NB4 (cell line): Measurements from ENCODE around the gene LILRA1.

Experiments used
- DNase-seq: peaks from one replicate; pipeline ENCODE4 v3.0.0; 2010; ENCODE audit warnings: low read depth
- H3K4me3 ChIP-seq: one replicate; pipeline ENCODE4 v1.5.1; 2011; ENCODE audit warnings: mild to moderate bottlenecking, low read depth, low read length, moderate library complexity
- MYC ChIP-seq: IDR thresholded peaks from 2 replicates; pipeline ENCODE4 v1.6.1; 2011; ENCODE audit warnings: low read depth, low read length
- POLR2A ChIP-seq: IDR thresholded peaks from 2 replicates; pipeline ENCODE4 v1.6.1; 2011; ENCODE audit warnings: mild to moderate bottlenecking; ENCODE audit not compliant: insufficient read length; ENCODE audit errors: extremely low read depth
- TF ChIP-seq, protein P1 (sequence below): IDR thresholded peaks from 2 replicates; pipeline ENCODE4 v1.6.1; 2011; ENCODE audit warnings: low read depth, low read length
- TF ChIP-seq, protein P2 (sequence below): IDR thresholded peaks from one replicate; pipeline ENCODE4 v1.5.1; 2012; ENCODE audit warnings: low read depth, low read length

The LILRA1 gene

DNA sequence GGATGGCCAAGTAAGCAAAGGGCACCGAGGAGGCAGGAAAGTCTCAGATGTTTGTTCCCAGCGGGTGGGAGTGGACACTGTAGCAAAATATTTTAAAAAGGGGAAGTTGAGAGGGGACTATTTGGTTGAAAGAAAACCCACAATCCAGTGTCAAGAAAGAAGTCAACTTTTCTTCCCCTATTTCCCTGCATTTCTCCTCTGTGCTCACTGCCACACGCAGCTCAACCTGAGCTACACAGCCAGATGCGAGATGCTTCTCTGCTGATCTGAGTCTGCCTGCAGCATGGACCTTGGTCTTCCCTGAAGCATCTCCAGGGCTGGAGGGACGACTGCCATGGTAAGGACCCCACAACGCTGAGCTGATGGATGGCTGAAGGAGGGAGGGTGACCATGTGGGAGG is at the start of gene LILRA1:
TSS of gene LILRA1 (plus strand) at position 188 of the 400 bp plus-strand sequence. CDS start 613 bp downstream, outside the sequence.
- peak; percentile 70 for DNase-seq

DNA sequence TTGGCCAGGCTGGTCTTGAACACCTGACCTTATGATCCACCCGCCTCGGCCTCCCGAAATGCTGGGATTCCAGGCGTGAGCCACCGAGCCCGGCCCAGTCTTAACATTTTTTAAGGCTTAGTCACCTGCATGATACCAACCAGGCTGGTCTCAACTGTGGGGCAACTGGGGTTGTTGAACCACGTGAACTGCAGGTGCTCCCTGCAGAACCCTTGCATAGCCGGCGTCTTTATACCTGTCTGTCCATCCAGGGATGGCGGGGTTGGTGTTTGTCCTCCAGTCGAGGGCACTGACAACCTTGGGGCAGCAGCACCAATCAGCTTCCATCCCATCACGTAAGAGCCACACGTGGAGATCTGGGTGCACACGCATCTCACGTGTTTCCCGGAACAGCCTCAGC is 44.6 kb upstream of the LILRA1 start:
- no peak overlapping the region for H3K4me3 ChIP-seq
- no peak for DNase-seq
- no peak for TF ChIP-seq MYC
- TF ChIP-seq, protein P1, sequence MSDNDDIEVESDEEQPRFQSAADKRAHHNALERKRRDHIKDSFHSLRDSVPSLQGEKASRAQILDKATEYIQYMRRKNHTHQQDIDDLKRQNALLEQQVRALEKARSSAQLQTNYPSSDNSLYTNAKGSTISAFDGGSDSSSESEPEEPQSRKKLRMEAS: no peak

More for the DNA sequence above, at the start of gene LILRA1:
- peak within 1 kb of the TSS; percentile 28 for H3K4me3 ChIP-seq

DNA sequence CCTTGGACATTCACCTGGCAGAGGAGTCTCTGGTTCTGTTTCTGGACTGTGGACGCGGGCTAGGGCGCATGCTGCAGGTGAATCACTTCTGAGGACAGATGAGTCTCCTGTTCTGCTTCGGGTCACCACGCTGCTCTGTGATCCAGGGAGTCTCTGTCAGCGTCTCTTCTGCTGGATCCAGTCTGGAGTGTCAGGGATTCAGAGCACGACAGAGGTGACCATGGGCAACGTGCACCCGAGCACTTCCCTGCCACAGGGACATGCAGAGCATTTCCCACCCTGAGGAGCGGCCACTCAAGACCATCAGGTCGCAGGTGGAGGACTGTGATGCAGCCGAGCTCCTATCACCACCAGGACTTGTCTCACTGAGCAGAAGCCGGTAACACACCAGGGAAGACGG is 44.2 kb upstream of the LILRA1 start:
- TF ChIP-seq, protein P1: no peak
- TF ChIP-seq, protein P2, sequence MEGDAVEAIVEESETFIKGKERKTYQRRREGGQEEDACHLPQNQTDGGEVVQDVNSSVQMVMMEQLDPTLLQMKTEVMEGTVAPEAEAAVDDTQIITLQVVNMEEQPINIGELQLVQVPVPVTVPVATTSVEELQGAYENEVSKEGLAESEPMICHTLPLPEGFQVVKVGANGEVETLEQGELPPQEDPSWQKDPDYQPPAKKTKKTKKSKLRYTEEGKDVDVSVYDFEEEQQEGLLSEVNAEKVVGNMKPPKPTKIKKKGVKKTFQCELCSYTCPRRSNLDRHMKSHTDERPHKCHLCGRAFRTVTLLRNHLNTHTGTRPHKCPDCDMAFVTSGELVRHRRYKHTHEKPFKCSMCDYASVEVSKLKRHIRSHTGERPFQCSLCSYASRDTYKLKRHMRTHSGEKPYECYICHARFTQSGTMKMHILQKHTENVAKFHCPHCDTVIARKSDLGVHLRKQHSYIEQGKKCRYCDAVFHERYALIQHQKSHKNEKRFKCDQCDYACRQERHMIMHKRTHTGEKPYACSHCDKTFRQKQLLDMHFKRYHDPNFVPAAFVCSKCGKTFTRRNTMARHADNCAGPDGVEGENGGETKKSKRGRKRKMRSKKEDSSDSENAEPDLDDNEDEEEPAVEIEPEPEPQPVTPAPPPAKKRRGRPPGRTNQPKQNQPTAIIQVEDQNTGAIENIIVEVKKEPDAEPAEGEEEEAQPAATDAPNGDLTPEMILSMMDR: no peak
- no peak for TF ChIP-seq POLR2A
- TF ChIP-seq MYC: no peak
- no peak for DNase-seq
- H3K4me3 ChIP-seq: no peak overlapping the region

DNA sequence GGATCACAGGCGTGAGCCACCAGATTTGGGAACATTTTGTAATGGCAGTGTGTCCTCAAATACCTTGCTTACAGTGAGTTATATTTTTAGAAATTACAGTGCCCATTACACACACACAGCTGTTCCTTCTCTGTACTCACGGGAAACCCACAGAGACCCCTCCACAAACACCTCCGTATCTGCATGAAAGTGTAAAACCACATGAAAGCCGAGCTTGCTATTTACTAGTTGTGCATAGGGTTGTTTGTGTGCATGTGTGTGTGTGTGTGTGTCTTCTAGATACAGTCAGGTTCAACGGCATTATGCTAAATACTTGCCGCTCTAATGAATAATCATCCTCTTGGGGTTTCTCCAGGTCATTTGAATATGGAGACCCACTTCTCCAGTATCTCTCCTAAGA is 42.1 kb upstream of the LILRA1 start:
- no peak overlapping the region for H3K4me3 ChIP-seq
- TF ChIP-seq POLR2A: no peak
- TF ChIP-seq MYC: no peak
- TF ChIP-seq, protein P1: no peak
- TF ChIP-seq, protein P2: no peak
- DNase-seq: no peak

DNA sequence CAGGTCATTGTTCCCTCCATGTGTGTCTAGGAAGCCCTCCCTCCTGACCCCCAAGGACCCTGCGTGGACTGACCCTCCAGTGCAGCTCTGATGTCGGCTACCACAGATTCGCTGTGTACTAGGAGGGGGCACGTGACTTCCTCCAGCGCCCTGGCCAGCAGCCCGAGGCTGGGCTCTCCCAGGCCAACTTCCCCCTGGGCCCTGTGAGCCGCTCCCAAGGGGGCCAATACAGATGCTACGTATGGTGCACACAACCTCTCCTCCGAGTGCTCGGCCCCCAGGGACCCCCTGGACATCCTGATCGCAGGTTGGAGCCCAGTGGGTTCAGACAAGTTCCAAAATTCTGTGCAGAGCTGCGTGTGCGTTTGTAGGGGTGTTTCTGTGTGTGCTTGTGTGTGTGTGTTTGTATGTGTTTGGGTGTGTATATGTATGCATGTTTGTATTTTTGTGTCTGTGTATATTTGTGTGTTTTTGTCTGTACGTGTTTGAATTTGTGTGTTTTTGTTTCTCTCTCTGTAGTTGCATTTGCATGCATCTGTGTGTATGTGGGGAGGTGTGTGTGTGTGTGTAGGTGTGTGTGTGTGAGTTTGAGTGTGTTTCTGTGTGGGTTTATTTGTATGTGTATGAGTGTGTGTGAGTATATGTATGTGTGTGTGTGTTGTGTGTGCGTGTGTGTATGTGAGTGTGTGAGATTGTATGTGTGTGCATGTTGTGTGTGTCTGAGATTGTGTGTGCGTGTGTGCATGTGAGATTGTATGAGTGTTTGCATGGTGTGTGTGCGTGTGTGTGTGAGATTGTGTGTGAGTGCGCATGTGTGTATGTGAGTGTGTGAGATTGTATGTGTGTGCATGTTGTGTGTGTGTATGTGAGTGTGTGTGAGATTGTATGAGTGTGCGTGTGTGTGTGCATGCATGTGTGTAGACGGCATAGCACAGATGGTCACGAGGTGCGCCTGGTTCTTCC is 41.2 kb upstream of the LILRA1 start:
- peak; percentile 70 for DNase-seq
- no peak overlapping the region for H3K4me3 ChIP-seq
- TF ChIP-seq, protein P1: peak; percentile 78
- TF ChIP-seq POLR2A: no peak

DNA sequence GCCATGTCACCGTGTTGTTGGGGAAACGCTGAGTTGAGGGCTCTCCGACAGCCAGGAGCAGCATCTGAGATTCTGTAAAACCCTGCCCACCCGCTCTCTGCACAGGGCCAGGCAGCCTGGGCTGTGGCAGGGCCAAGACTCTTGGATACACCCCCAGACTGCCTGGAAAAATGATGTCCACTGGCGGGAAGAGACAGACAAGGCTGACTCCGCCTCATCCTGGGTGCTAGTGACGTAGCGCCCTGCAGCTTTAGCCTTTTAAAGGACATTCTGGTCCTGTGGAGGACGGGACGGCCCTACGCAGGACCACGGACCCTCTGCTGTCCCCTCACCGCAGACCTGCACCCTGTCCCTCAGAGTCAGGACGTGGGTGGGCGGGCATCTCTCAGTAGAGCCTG is 40.5 kb upstream of the LILRA1 start:
- DNase-seq: no peak
- H3K4me3 ChIP-seq: no peak overlapping the region
- TF ChIP-seq MYC (no peak), POLR2A (no peak)
- TF ChIP-seq, protein P2: no peak
- TF ChIP-seq, protein P1: no peak

DNA sequence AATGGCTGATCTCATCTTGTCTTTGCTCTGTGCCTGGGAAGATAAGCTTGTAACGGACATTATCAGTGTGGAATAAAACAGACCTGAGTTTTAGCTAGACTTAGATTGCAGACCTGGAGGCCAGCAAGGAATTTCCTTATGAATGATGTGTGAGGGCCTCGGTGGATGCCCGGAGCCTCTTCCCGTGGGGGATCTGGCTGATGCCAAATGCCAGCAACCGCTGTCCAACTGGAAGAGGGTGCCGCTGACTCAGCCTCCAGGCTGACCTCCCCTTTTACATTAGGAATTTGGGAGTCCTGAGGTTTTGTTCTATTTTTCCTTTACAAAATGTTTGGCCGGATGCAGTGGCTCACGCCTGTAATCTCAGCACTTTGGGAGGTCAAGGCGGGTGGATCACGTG is 39.4 kb upstream of the LILRA1 start:
- no peak for DNase-seq
- H3K4me3 ChIP-seq: no peak overlapping the region
- TF ChIP-seq, protein P1: no peak
- no peak for TF ChIP-seq POLR2A
- TF ChIP-seq, protein P2: no peak
- TF ChIP-seq MYC: no peak
